DMS 273 (cell line): ENCODE measurements around the gene TUBB8.
"Not testable (repeated sequence)": the region's sequence is repeated elsewhere in the genome, so short reads cannot be mapped to it uniquely, and the experiment has no call there.

Source experiments
- DNase-seq: peaks from one replicate; lab custom pipeline; 2025; ENCODE audit not compliant: unreplicated experiment; lab: John Stamatoyannopoulos, UW

TUBB8 gene

DNA sequence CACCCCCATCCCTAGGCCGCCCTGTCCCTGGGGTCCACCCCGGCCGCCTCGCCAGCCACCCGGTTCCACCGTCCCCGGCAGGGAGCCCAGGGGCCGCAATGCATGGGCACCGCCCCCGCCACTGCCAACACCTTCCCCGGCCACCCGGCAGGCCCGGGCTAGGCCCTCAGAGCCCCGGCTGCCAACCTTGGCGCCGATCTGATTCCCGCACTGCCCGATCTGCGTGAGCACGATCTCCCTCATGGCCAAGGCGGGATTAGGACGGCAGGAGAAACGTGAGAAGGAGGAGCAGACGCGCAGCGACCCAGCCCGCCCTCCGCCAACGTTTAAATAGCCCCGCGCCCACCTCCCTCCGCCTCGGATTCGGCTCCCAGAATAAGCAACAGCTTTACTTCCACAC is at the start of gene TUBB8:
Gene TUBB8 (minus strand): TSS at position 301 of the 400 bp plus-strand sequence. CDS start 58 bp downstream, at position 243.
- no peak for DNase-seq

DNA sequence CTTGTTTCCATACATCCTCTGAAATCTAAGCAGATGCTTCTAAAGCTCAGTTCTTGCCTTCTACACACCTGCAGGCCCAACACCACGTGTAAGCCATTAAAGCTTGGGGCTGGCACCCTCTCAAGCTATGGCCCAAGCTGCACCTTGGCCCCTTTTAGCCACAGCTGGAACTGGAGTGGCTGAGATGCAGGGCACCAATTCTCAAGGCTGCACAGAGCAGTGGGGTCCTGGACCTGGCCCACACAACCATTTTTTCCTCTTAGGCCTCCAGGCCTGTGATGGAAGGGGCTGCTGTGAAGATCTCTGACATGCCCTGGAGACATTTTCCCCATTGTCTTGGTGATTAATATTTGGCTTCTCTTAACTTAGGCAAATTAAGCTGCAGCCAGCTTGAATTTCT is 47.4 kb upstream of the TUBB8 start:
- DNase-seq: no peak

DNA sequence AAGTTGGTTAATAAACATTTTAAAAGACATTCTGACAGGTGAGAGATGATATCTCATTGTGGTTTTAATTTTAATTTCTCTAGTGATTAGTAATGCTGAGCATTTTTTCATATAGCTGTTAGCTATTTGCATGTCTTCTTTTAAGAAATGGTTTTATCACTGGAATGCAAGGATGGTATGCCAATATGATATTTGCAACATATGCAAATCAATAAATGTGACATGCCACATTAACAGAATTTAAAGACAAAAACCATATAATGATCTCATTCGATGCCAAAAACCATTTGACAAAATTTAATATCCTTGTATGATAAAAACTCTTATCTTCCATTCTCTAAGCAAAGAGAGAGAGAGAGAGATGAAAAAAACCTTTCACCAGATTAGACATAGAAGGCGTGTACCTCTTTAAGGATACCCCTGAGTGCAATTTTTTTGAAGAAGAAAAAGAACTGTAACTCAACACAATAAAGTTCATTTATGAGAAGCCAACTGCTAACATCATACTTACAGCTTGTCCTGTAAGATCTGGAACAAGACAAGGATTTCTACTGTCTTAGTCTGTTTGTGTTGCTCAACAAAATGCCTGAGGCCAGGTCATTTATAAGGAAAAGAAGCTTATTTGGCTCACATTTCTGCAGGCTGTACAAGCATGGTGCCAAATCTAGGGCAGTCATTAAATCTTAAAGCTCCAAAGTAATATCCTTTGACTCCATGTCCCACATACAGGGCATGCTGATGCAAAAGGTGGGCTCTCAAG is 46.4 kb upstream of the TUBB8 start:
- DNase-seq: no peak

DNA sequence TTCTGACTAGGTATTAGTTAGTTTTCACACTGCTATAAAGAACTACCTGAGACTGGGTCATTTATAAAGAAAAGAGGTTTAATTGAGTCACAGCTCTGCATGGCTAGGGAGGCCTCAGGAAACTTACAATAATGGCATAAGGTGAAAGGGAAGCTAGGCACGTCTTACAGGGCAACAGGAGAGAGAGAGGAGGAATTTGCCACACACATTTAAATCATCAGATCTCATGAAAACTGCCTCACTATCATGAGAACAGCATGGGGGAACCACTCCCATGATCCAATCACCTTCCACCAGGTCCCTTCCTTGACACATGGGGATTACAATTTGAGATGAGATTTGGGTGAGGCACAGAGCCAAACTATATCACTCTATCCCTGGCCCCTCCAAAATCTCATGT is 45.5 kb upstream of the TUBB8 start:
- no peak for DNase-seq

DNA sequence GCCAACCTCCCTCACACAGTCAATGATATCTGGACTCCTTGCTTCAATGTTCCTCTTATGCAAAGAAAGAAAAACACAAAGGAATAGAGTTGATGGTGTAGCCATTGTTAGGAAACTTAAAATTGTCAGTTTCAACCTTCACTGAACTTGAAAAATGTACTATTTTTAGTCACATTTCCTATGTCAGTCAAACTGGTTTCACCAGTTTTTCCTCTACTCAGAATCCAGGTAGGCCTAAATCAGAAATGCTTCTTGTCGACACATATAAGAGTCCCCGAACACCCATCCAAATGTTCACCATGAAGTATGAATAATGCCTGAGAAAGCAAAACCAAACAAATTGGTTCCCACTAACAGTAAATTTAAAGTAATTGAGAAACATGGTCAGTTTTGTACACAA is 43.8 kb upstream of the TUBB8 start:
- no peak for DNase-seq

DNA sequence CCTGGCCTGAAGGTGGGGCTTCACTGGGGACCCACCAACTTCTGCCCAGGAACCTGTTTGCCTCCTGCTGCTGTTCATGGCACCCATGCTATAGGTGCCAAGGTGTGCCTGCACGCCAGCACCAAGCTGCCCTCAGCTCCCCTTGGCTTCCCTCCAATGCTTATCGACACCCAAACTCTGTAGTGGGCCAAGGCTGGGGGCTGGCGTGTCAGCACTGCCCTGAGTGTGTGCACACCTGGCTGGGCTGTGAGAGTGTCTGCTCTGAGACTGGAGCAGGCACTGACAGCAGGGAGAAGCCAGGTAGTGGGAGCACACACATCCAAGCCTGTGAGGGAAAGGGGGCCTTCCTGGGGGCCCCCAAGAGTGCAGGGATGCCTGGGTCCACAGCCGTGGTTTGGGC is 43.1 kb upstream of the TUBB8 start:
- no peak for DNase-seq

DNA sequence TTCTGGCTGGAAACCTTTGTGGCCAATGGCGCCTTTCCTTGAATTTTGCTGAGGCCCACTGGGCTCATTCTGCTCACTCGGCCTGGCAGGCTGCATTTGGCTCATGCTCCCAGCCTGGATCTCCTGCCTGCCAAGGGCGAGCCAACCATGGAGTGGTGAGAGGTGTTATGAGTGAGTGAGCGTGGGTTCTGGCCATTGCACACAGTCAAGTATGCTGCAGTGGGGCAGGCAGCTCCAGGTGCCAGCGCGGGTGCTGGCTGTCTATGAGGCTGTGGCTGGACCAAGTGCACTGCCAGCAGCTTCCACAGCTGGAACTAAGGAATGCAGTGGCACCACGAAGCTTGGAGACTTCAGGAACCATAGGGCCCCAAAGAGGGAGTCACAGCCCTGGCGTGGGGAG is 42.2 kb upstream of the TUBB8 start:
- no peak for DNase-seq

DNA sequence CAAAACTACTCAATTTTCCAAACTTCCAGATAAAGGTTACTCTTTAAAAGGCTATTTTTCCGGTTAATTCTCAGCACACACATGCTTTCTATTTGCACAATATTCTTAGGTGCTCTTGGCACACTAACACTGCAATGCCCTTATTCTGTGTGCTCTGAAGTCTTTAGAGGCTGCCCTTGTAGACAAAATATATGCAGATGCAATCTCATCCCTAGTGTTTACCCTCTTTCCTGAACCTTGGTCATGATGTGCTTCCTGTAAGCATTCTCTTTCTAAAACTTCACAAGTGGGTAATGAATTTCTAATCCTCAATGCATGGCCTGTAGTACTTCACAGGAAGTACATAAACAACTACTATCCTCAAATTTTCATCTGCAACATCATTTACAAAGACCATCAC is 41.1 kb upstream of the TUBB8 start:
- no peak for DNase-seq

DNA sequence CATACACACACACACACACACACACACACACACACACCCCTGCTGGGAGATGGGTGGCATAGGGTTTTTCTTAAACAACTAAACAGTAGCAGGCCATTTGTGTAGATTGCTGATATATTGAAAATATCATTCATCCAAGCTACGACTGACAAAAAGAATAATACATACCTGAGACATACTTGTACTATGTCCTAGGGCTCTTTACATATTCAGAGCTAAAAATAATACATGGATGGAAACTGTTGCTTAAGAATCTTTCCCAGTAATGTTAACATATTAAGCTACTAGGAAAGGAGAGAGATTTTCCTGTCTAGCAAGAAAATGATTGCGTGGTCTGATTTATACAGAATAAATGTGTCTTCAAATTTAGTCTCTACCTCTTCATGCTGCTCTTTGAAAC is 40.2 kb upstream of the TUBB8 start:
- no peak for DNase-seq

DNA sequence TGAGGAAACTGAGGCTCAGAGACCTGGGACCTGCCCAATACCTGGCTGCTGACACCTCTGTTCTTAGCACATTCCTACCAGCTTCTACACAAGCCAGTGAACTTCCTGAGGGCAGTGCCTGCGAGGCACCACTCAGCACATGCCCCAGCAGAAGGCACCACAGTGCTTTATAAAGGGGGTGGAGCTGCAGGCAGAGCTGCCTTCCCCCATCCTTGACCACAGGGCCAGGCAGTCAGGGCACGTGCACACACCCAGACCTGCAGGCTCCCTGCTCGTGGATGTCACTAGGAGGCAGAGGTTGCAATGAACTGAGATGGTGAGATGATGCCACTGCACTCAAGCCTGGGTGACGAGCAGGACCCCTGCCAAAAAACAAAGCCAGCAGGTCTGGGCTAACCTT is 39.2 kb upstream of the TUBB8 start:
- no peak for DNase-seq

DNA sequence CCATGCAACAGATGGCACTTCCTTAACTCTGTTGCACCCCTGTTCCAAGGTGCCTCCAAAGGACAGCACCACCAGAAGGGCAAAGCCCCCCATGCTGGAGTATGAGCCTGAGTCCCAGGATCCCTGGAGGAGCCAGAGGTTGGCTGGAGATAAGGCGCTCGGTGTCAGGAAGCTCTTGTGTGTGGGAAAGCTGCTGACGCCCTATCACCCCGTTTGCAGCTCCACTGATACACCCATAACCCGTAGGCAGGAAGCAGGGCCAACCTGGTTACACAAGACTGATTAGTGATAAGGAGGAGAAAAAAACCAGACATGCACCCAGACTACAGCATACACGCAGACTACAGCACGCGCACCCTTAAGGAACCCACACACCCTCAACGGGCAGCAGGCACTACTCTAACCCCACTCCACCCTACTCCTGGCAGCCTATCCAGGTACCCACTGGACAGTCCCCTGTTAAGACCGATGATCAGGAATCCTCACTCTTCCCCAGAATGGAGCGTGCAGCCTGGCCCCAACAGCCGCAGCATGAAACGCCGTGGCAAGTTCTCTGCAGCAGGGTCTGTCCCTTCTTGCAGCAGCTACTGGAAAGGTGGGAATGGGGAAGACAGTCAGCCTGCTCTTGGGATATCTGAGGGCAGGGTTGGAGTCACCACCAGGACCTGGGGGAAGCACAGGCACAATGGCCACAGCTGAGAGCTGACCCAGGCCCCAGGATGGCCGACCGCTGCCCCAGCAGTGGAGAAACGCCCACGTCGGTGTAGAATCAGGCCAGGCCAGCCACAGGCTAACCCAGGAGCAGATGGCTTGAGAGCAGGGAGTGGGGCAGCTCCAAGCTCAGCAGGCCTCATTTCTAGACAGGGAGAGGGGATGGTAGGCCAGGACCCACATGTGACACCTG is 38.3 kb upstream of the TUBB8 start:
- no peak for DNase-seq

DNA sequence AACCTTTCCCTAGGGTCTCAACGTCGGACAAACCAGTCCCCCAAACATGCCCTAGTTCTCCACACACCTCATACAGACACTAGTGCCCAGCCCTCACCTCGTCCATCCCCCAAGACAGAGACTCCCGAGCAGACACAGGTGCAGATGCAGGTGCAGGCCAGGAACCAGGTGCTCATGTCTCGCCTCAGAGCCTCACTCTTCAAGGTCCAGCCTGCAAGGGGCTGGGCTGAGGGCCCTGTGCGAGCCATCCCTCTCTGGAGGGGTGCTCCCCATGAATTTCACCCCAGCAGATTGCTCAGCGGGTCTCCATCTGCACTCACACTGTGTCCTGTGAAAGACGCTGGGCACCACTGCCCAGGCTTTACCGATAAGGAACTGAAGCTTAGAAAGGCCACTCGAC is 36.9 kb upstream of the TUBB8 start:
- no peak for DNase-seq

DNA sequence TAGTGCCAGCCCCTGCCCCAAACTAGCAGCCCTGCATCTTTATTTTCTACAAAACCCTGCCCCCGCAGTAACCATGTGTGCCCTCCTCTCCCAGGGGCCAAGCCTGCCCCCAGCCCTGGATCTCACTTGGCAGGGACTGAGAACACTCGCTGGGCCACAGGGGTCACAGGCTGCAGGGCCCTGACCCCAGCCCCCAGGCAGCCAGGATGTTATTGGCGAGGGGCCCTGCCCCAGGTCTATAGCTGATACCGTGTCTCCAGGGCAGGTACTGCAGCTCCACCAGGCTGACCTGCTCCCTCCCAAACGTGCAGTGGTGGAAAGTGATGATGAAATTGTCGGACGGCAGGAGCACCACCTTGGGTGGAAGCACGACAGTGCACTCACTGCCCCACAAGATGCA is 35.9 kb upstream of the TUBB8 start:
- DNase-seq: no peak

DNA sequence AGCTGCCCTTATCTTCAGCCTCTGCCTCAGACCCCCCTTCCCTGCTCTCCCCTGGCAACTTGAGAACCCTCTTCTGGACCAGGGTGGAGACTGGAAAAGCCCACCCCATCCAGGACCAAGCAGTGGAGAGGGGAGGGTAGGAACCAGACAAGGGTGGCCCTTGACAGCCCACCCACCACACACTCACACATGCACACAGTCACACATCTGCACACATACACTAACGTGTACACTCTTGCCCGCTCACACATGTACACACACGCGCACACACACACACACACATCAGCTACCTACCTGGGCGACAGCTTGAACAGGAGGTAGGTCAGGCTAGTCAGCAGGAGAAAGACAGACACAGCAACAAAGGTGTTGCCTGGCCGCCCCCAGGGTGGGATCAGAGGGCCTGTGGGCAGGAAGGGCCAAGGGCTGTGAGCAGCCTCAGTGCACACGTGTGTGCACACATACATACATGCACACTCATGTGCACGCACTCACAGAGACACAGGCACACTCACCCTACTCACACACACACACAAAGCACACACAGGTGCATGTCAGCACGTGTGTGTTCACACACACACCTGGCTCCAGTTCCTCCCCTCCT is 34.9 kb upstream of the TUBB8 start:
- no peak for DNase-seq

DNA sequence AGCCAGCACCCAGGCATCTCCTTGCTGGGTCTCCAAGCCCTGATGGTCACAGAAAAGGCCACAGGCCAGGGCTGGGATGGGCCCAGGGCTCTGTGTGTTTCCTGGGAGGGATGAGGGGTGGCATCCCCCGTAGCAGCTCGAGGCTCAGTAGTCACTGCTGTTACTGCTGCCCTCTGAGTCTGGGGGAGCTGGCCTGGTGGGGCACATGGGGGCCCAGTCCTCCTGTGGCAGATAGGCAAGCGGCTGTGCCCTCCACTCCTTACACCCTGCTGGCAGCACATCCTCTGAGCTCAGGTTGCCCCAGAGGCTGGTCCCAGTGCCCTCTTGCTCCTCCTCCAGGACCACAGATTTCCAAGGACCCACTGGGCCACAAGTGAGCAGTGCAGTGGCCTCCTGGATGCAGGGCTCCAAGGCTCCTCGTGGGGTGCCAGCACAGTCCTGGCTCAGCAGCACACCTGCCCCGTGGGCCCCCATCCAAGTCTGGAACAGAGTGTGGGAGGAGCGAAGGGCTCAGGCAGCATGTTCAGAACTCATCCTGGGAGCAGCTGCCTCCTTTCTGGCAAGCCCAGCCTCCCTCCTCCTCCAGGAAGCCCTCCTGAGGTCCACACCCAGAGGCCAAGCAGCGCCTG is 31.5 kb upstream of the TUBB8 start:
- DNase-seq: peak; percentile 34

DNA sequence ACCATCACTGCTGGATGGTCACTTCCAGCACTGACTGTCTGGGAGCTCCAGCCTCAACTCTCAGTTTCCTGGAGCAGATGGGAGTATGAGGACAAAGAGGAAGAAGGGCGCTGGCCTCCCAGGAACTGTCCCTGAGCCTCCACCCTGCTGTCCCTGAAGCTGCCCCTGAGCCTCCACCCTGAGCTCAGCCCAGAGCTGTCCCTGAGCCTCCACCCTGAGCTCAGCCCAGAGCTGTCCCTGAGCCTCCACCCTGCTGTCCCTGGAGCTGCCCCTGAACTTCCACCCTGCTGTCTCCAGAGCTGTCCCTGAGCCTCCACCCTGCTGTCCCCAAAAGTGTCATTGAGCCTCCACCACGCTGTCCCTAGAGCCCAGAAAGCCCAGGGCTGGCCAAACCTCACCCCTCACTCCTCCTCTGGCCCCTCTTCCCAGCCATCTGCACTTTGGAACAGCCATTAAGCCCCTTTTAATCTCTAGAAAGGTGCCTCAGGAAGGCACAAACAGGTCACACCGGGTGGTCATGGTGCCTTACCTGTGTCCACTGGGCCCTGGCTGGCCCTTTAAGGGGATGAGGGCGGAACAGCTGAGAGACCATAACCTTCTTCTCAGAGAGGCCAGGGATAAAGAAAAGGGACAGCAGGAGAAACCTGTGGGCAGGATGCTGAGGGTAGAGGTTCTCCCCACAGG is 30.6 kb upstream of the TUBB8 start:
- DNase-seq: no peak

DNA sequence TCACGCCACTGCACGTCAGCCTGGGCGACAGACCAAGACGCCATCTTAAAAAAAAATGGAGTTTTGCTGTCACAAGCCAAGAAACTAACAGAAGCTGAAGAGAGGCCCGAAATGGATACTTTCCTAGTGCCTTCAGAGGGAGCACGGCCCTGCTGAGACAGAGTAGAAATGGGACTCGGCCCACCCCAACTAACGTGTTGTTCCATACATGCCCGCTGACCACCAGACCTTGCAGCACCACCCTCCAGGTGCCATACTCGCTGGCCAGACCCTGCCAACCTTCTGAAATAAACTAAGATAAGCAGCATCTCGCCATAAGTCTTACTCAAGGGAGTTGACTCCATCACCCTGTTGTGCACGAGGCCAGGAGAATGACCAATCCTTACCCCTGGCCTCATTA is 29.5 kb upstream of the TUBB8 start:
- no peak for DNase-seq

DNA sequence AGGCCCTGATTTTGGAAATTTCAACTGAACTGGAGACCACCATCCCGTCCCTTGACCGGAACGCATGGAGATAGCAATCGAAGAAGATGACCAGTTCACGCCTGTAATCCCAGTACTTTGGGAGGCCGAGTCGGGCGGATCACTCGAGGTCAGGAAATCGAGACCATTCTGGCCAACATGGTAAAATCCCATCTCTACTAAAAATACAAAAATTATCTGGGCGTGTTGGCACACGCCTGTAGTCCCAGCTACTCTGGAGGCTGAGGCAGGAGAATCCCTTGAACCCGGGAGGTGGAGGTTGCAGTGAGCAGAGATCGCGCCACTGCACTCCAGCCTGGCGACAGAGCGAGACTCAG is 25.1 kb upstream of the TUBB8 start:
- not testable (repeated sequence) for DNase-seq

DNA sequence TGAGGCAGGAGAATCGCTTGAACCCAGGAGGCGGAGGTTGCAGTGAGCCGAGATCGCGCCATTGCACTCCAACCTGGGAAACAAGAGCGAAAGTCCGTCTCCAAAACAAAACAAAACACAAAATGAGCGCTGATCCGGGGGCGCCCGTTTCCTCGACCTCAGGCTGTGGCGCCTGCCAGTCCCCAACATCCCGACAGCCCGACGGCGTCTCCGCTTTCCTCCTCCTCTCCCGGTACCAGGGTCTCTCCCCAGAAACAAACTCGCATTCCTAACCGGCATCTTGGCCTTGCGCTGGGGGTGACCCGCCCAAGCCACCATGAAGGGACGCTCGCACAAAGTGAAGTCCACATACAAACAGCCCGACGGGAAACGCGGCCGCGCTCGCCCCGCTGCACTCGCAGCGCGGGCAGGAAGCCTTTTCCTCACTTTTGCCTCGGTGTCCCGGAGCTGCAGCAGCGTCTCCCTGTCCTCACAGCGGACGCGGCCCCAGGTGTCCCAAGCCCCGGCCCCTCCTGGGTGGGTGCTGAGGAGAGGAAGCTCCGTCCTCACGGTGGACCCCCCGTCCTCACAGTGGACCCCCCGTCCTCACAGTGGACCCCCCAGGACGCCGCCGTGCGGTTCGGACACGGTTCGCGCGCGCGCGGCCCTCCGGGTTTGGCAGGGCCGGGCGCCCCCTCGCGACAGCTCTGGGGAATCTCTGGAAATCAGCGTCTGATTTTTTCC is 24.6 kb upstream of the TUBB8 start:
- DNase-seq: peak; percentile 74

DNA sequence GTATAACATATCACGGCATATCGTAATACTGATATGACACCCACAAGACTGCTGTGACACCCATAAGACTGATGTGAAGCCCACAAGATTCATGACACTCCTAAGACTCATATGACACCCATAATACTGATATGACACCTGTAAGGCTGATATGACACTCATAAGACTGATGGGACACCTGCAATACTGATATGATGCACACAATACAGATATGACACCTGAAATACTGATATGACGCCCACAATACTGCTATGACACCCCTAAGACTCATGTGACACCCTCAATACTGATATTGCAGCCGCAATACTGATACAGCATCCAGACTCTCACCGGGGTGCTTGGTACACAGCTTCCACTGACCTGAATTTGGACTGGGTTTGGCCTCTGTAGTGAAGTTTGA is 19.1 kb upstream of the TUBB8 start:
- DNase-seq: not testable (repeated sequence)
